Choroid plexus epithelial cell (primary cell): Measurements from ENCODE around the gene SLC6A17.

Experiments
- DNase-seq: peaks from one replicate; pipeline ENCODE4 v3.0.0-alpha.2; 2010; ENCODE audit warnings: low read depth
- H3K4me3 ChIP-seq: 2 replicates; pipeline ENCODE4 v1.5.1; 2011; ENCODE audit warnings: low read depth, mild to moderate bottlenecking, control low read depth, low read length, moderate library complexity
- TF ChIP-seq, protein P1 (sequence below): conservative IDR thresholded peaks from 2 replicates; pipeline ENCODE4 v1.5.1; 2011; ENCODE audit warnings: low read depth, mild to moderate bottlenecking, control low read depth, inconsistent platforms, low read length, moderate library complexity

The SLC6A17 gene

DNA sequence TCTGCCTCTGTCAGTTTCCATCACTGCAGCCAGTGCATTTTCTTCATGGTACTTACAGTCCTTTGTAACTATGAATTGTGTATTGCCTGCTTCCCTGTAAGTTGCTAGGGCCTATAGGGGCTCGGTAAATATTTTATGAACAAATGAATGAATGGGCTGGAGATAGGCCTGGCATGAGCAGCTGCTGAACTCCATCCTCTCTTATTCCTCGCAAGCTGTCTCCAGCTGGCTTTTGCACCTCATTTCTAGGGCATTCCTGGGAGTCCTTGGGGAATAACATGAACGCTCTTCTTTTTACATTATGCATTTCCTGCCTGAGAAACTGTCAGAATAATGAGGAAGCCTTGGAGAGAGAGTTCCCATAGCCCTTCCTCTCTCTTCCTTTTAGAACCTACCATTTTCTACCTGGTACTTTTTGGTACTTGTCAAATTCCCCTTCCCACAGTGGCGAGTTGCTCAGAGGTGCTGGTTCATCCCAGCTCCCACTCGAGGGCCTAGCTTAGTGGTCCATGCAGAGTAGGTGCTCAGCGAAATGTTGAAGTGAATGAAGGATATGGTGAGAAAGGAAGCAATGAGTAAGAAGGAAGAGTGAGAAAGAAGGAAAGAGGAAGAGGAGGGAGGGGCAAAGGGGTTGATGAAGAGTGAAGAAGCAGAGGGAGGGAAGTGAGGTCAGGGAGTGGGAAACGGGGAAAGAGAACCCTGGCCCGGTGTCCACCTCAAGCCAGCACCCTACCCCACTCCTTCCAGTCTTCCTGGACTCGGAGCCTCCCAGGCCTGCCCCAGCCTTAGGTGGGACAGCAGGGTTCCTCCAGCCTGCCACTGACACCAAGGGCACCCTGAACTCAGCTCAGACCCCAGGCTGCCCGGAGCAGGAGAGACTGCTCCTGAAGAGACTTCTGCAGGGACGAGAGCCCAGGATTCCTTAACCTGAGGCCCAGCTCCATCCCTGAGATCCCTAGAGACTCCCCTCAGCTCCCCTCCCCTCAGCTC lies 89.4 kb downstream of the SLC6A17 start:
- TF ChIP-seq, protein P1, sequence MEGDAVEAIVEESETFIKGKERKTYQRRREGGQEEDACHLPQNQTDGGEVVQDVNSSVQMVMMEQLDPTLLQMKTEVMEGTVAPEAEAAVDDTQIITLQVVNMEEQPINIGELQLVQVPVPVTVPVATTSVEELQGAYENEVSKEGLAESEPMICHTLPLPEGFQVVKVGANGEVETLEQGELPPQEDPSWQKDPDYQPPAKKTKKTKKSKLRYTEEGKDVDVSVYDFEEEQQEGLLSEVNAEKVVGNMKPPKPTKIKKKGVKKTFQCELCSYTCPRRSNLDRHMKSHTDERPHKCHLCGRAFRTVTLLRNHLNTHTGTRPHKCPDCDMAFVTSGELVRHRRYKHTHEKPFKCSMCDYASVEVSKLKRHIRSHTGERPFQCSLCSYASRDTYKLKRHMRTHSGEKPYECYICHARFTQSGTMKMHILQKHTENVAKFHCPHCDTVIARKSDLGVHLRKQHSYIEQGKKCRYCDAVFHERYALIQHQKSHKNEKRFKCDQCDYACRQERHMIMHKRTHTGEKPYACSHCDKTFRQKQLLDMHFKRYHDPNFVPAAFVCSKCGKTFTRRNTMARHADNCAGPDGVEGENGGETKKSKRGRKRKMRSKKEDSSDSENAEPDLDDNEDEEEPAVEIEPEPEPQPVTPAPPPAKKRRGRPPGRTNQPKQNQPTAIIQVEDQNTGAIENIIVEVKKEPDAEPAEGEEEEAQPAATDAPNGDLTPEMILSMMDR, result no peak
- peak; percentile 34 for DNase-seq
- H3K4me3 ChIP-seq, result no peak overlapping the region

DNA sequence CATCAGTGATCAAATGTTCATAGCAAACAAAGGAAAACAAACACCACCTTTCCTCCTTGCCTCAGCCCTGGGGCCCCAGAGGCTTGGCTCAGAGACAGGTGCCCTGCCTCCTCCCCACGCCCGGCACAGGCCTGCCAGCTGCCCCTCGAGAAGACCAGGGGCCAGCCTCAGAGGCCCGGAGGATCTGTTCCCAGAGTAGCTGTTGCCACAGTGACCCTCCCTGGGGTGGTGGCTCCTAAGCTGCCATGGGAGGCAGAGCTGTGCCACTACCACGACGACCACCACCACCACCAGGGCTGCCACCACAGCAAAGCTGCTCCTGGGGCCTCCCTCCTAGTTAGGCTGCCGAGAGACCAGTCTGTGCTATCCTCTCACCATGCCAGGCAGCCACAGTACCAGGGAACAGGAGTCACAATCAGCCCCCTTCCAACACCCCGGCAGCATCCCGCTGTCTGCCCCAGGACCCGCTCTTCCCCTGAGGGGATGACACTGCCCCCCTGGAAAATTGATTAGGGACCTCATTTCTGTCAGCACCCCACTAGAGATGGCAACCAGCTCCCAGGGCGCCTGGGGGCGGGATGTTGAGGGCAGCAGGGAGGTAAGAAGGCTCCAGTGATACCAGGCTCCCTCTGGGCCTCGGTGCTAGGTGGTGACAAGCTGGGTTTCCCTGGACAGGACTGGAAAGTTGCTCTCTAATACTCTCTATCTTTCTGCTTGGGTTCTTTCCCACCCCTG lies 90.3 kb downstream of the SLC6A17 start:
- TF ChIP-seq, protein P1, result no peak
- DNase-seq, result no peak
- H3K4me3 ChIP-seq, result no peak overlapping the region

DNA sequence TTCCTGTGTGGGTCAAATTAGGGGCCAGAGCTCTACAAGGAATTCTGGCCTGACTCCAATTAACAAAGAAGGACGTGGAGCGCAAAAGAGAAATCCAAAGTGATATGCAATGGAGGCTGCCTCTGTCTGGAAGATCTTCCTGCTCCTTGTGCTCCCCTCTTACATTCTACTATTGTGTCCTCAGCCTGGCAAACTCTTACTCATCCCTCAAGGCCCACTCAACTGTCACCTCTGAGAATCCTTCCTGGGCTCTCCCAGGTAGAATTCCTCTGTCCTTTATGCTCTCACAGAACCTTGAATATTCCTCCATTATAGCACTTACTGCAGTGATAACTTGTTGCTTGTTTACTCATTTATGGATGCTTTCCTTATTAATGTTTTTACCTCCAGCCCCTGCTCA lies 91.2 kb downstream of the SLC6A17 start:
- no peak for DNase-seq
- no peak overlapping the region for H3K4me3 ChIP-seq
- TF ChIP-seq, protein P1, result no peak

DNA sequence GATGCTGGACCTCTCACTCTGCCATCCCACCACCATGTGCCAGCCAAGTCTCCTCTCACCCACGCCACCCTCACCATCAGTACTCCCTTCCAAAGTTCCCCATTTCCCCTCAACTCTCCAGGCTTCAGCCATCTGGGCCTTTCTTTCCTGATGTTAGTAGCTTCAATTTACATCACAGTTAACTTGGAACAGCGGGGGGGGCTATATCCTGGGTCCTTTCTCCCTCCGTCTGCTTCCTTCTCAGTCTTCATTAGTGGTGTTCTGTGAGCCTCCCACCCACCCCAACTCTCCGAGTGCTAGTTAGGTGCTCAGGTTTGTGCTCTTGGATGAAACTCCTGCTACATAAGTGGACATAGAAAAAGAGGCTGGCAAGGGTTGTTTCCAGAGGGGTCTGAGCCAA lies 91.8 kb downstream of the SLC6A17 start:
- no peak overlapping the region for H3K4me3 ChIP-seq
- DNase-seq, result no peak
- TF ChIP-seq, protein P1, result no peak

DNA sequence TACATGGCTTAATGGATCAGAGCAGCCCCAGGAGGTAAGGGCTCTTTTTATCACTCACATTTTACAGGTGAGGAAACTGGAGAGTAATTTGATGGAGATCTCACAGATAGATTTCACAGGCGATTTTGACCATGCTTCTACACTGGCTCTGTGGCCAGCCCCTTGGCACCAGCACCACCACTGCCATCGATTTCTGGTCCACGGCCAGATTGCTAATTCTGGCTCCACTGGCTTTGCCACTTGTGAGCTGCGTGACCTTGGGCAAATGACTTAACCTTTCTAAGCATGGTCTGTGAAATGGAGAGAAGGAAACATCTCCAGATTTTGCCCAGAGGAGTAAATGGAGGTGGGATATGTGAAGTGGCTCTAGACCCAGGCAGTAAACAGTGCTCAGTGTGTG lies 92.4 kb downstream of the SLC6A17 start:
- TF ChIP-seq, protein P1, result no peak
- no peak overlapping the region for H3K4me3 ChIP-seq
- no peak for DNase-seq

DNA sequence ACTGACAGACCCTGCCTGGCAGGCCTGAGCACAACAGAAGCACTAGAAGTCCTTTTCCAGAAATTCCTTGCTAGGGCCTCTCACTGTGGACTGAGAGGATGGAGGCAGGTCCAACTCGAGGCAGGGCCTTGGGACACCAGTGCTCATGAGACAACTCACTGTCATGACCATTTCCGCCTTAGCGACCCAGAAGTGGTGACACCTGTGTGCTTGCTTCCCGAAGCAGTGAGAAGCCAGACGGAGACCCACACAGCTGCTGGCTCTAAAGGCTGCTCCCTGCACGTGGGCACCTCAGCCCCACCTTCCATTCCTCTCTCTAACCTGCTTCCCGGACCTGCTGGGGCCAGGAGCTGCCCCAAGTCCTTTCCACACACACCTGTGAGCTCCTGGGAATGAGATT lies 92.9 kb downstream of the SLC6A17 start:
- TF ChIP-seq, protein P1, result no peak
- no peak for DNase-seq
- no peak overlapping the region for H3K4me3 ChIP-seq
